SK-N-MC (cell line): ENCODE measurements around the gene CCDC27.

Source experiments
- EZH2 ChIP-seq: fragments of 200-600 bp; sonication (generic); IDR thresholded peaks from one replicate; pipeline ENCODE4 v1.6.1; 2017; ENCODE audit warnings: antibody characterized with exemption
- FOXP2 ChIP-seq: optimal IDR thresholded peaks from 2 replicates; pipeline ENCODE3; 2011; ENCODE audit warnings: mild to moderate bottlenecking, moderate library complexity; ENCODE audit not compliant: insufficient read depth; ENCODE audit errors: extremely low read length, control extremely low read depth
- POLR2AphosphoS5 ChIP-seq: IDR thresholded peaks from 2 replicates; pipeline ENCODE4 v1.6.1; 2012; ENCODE audit warnings: mild to moderate bottlenecking, low read depth, low read length, borderline replicate concordance

DNA sequence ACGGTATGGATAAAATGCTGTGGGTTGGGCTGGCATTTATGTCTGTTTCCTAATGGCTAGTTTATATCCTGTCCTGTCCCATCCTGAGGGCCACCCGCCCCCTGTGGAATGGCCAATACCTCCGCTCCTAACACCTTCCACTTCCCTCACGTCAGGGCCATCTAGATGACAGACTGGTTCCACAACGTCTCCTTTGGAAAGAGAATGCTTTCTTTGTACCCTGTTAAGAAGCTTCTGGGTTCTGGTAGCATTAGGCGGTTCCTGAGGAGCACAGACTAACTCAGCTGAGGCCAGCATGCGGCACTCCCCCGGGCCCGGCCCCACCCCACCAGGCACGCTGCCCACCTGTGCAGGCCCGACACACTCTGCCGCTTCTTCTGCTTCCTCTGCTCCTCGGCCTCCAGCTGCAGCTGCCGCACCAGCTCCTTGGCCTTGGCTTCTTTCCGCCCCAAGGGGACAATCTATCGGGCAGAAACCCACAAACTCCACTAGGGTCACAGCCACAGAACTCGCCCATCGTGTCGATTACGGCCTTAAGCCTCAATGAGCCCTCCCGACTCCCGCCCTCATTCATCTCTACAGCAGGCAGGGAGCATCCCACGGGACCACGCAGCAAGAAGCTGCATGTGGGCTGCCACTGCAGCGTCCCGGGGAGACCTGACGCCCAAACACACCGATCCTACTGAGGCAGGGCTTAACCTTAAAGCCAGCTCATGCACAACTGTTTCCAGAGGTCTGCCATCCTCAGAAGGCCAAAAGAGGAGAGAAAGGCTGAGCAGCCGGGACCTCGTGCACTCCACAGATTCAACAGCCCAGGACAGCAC is 31.6 kb downstream of the CCDC27 start:
- TF ChIP-seq EZH2 (no peak), POLR2AphosphoS5 (no peak), FOXP2 (no peak)
